CD4-positive, alpha-beta T cell treated with Interleukin-2 at 100 ng/mL for 4 hours (primary cell): ENCODE data around the gene KLHL21.
A peak's percentile ranks its signal among the peaks of the same experiment; 100 is the strongest.

Experiments
- DNase-seq: peaks from one replicate; pipeline ENCODE4 v3.0.0-alpha.2; 2020; ENCODE audit warnings: low spot score

KLHL21 gene

DNA sequence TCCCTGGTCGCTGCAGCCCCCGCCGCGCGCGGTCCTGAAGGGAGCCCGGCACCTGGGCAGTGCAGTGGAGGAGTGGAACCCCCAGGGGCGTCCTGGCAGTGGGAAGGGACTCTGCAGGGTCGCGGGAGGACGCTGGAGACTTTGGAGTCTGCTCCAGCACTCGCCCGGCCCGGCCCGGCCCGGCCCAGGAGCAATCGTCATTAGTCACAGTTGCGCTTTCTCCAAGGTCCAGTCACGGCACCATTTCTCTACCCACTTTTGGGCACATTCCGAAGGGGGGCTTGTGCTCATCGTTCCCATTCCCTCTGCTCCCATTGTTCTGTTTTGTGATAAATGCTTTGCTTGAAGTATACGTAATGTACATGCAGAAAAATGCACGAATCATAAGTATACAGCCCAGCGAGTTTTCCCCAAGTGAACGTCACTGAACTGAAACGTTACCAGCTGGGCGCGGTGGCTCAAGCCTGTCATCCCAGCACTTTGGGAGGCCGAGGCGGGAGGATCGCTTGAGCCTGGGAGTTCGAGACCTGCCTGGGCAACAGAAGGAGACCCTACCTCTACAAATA is 23.0 kb upstream of the KLHL21 start:
- DNase-seq = no peak

- DNase-seq = peak; percentile 90
Observed at GRCh38 chr1:6624710-6625583, 22.3 kb upstream of the KLHL21 start, which contains the start of gene THAP3. TSS of gene THAP3 (plus strand) at chr1:6624868. CDS start at chr1:6625219, 351 bp downstream.

- no peak for DNase-seq
Observed at GRCh38 chr1:6623269-6623965, 20.7 kb upstream of the KLHL21 start.

DNA sequence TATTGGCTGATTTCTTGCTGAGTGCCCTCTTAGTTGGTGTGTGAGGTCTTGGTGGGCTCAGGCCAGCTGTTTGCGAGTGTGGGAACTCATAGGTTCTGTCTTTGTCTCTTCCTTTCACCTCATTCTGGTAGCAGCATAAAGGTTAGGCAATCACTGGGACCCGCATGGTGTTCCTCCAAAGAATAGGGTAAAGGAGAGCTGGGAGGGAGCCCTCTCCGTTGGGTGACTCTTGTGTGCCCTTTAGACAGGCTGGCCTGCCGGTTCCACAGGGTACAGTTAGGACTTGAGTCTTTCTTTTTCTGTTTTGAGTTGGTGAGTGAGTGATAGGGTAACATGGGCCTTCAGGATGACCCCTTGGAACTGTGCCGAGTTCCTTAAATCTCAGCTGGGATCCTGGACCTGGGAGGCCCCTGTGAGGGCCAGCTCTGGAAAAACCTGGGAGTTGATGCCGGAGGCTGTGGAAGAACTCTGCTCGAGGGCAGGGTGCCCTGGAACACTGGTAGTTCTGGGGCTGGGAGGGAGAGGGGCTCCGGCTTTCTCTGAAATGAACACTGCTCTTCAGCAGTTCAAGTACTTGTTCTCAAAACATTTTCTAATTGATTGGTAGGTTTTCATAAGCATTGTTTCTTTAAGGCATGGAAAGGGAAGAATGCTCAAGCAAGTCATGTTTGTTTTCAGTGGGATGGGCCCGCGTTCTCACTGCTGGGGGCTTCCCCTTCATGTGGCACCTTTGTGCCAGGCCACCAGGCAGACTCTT is 19.9 kb upstream of the KLHL21 start:
- DNase-seq = no peak

GRCh38 chr1:6621429-6622391 is 19.0 kb upstream of the KLHL21 start:
- no peak for DNase-seq

GRCh38 chr1:6619045-6619444 is 16.4 kb upstream of the KLHL21 start:
- DNase-seq = no peak

- no peak for DNase-seq
Observed at GRCh38 chr1:6614929-6615785, 12.5 kb upstream of the KLHL21 start.

- DNase-seq = peak; percentile 39
Observed at GRCh38 chr1:6614019-6614928, 11.6 kb upstream of the KLHL21 start.

- DNase-seq = peak; percentile 99
Observed at GRCh38 chr1:6613361-6614018, 10.8 kb upstream of the KLHL21 start, which contains the start of gene PHF13. TSS of gene PHF13 (plus strand) at chr1:6613731. CDS start at chr1:6614067, 336 bp downstream.

GRCh38 chr1:6612641-6613360 is 10.1 kb upstream of the KLHL21 start:
- DNase-seq = no peak

GRCh38 chr1:6603915-6604558 is 1.4 kb upstream of the KLHL21 start:
- DNase-seq = no peak

- DNase-seq = peak; percentile 68
Observed at GRCh38 chr1:6603238-6603914, 707 bp upstream of the KLHL21 start.

GRCh38 chr1:6601923-6602668 is 573 bp downstream of the KLHL21 start:
- DNase-seq = no peak

DNA sequence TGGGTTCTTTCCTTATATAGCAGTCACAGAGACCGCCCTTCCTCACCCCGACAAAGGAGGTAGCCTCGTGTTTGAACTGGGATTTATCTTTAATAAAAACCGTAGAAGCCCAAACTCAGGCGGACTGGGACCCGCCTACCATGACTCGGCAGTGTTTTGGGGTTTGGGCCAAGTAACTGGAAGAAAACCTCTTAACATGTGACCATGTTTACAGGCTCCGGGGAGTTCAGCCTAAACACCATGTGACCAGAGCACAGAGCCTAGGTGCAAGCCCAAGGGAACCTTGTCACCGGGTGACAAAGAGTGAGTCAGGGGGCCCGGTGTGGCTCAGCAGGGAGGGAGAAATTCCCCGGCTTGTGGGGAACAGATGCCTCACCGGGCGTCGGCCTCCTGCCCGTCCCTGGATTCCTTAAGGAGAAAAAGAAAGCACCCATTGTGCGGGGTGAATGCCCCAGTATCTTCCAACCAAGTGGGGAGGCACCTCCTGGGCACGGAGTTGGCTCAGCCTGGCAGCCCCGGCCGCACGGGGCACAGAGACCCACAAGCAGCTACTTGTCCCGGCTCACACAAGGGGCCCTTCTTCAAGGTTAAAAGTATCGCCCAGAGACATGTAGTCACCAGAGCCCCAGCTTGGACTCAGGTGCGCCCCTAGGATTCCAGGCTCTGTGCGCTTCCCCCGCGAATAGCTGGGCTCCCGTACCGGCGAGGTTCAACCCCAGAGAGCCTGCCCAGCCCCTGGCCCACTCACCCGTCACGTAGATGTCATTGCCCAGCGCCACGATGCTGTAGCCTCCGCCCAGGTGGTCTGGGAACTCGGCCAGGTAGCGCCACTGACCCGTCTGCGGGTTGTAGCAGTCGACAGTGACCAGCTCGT is 1.4 kb downstream of the KLHL21 start:
- DNase-seq = peak; percentile 91
